Hepatocyte (in vitro differentiated cells): ENCODE measurements around the gene RPP14. TPM values are rescaled to one million over a fixed set of nuclear protein-coding genes. Genes with fewer than 3 reads are reported as not detected.

Source experiments
- DNase-seq: peaks from one replicate; pipeline ENCODE4 v3.0.0-alpha.2; 2016; ENCODE audit warnings: low spot score
- H2AFZ ChIP-seq: fragments of 200-600 bp; sonication (generic); 2 replicates; pipeline ENCODE4 v1.6.0; 2016; ENCODE audit warnings: antibody characterized with exemption, mild to moderate bottlenecking
- H3K27ac ChIP-seq: fragments of 200-600 bp; sonication (generic); 2 replicates; pipeline ENCODE4 v1.5.1; 2016; ENCODE audit warnings: mild to moderate bottlenecking
- H3K27me3 ChIP-seq: fragments of 200-600 bp; sonication (generic); 2 replicates; pipeline ENCODE4 v1.6.1; 2016
- H3K36me3 ChIP-seq: fragments of 200-600 bp; sonication (generic); replicated peaks from 2 replicates; pipeline ENCODE4 v1.5.1; 2016; ENCODE audit warnings: low read depth; ENCODE audit not compliant: insufficient read depth
- H3K4me1 ChIP-seq: fragments of 200-600 bp; sonication (generic); 2 replicates; pipeline ENCODE4 v1.5.1; 2016; ENCODE audit warnings: mild to moderate bottlenecking, moderate library complexity; ENCODE audit not compliant: insufficient read depth
- H3K4me2 ChIP-seq: fragments of 200-600 bp; sonication (generic); 2 replicates; pipeline ENCODE4 v1.6.0; 2016
- H3K4me3 ChIP-seq: fragments of 200-600 bp; sonication (generic); 2 replicates; pipeline ENCODE4 v1.5.1; 2016; ENCODE audit warnings: mild to moderate bottlenecking
- H3K79me2 ChIP-seq: fragments of 200-600 bp; sonication (generic); 2 replicates; pipeline ENCODE4 v1.6.0; 2017; ENCODE audit warnings: mild to moderate bottlenecking
- H3K9me2 ChIP-seq: fragments of 200-600 bp; sonication (generic); replicated peaks from 2 replicates; pipeline ENCODE4 v1.6.0; 2017; ENCODE audit warnings: mild to moderate bottlenecking; ENCODE audit not compliant: insufficient read depth
- H3K9me3 ChIP-seq: fragments of 200-600 bp; sonication (generic); 2 replicates; pipeline ENCODE4 v1.5.1; 2016; ENCODE audit warnings: low read depth, mild to moderate bottlenecking
- H4K20me1 ChIP-seq: fragments of 200-600 bp; sonication (generic); 2 replicates; pipeline ENCODE4 v1.6.0; 2016; ENCODE audit warnings: mild to moderate bottlenecking; ENCODE audit not compliant: insufficient read depth, poor library complexity, severe bottlenecking
- CTCF ChIP-seq: fragments of 200-600 bp; sonication (generic); IDR thresholded peaks from 2 replicates; pipeline ENCODE4 v1.5.1; 2016; ENCODE audit warnings: antibody characterized with exemption, mild to moderate bottlenecking; ENCODE audit not compliant: poor library complexity
- EZH2 ChIP-seq: fragments of 200-600 bp; sonication (generic); IDR thresholded peaks from 2 replicates; pipeline ENCODE4 v1.6.1; 2016; ENCODE audit warnings: antibody characterized with exemption, mild to moderate bottlenecking, borderline replicate concordance
- EZH2phosphoT487 ChIP-seq: fragments of 200-600 bp; sonication (generic); IDR thresholded peaks from one replicate; pipeline ENCODE4 v1.6.1; 2018; ENCODE audit warnings: antibody characterized with exemption, mild to moderate bottlenecking, low read depth, moderate library complexity; ENCODE audit not compliant: unreplicated experiment, severe bottlenecking
- WGBS: methylation state at CpG from one replicate; pipeline ENCODE4 v1.1.6; 2016; ENCODE audit warnings: low lambda C conversion rate; ENCODE audit errors: missing lambda C conversion rate; 5-methylcytosine and 5-hydroxymethylcytosine counted together
- polyA plus RNA-seq: library from polyadenylated mRNA; unstranded; fragments of >200 nt; fragmentation: Nextera tagmentation; extraction: Ambion mirVana; gene quantifications from 2 replicates; pipeline ENCODE4 v1.2.1, GENCODE V29; 2016
- total RNA-seq: library from RNA; depleted of rRNA; stranded (reverse); fragments of >200 nt; gene quantifications from 2 replicates; pipeline ENCODE4 v1.2.3, GENCODE V29; 2014

RPP14 gene
- total and polyA plus RNA-seq, 2 experiments from 2014 or later: 14.0 to 18.5 TPM

GRCh38 chr3:58325525-58325992 lies 19.5 kb downstream of the RPP14 start:
- H4K20me1 ChIP-seq: no peaks in the 10 kb centered on the region
- no peak overlapping the region for H2AFZ ChIP-seq
- H3K36me3 ChIP-seq: no peaks in the 10 kb centered on the region
- no peaks in the 10 kb centered on the region for H3K79me2 ChIP-seq
- WGBS: 63% methylated on average over 2 of the region's 2 CpGs
- TF ChIP-seq EZH2: no peak
- no peak for TF ChIP-seq EZH2phosphoT487
- no peak for TF ChIP-seq CTCF
- DNase-seq: no peak
- H3K9me2 ChIP-seq: no peaks in the 10 kb centered on the region
- no peaks in the 10 kb centered on the region for H3K27me3 ChIP-seq
- peaks cover 9% of the 10 kb centered on the region for H3K4me1 ChIP-seq
- H3K4me3 ChIP-seq: no peak overlapping the region
- H3K27ac ChIP-seq: peak overlapping the region; percentile 38
- H3K4me2 ChIP-seq: no peak overlapping the region
- H3K9me3 ChIP-seq: no peaks in the 10 kb centered on the region

GRCh38 chr3:58326267-58326900 lies 20.3 kb downstream of the RPP14 start:
- no peaks in the 10 kb centered on the region for H3K36me3 ChIP-seq
- DNase-seq: no peak
- H3K9me3 ChIP-seq: no peaks in the 10 kb centered on the region
- peaks cover 9% of the 10 kb centered on the region for H3K4me1 ChIP-seq
- H2AFZ ChIP-seq: no peak overlapping the region
- WGBS: 97% methylated on average over 8 of the region's 8 CpGs
- no peaks in the 10 kb centered on the region for H3K79me2 ChIP-seq
- H3K4me2 ChIP-seq: no peak overlapping the region
- H3K4me3 ChIP-seq: no peak overlapping the region
- no peak for TF ChIP-seq EZH2phosphoT487
- TF ChIP-seq EZH2: no peak
- TF ChIP-seq CTCF: no peak
- no peaks in the 10 kb centered on the region for H4K20me1 ChIP-seq
- H3K9me2 ChIP-seq: no peaks in the 10 kb centered on the region
- no peak overlapping the region for H3K27ac ChIP-seq
- no peaks in the 10 kb centered on the region for H3K27me3 ChIP-seq

DNA sequence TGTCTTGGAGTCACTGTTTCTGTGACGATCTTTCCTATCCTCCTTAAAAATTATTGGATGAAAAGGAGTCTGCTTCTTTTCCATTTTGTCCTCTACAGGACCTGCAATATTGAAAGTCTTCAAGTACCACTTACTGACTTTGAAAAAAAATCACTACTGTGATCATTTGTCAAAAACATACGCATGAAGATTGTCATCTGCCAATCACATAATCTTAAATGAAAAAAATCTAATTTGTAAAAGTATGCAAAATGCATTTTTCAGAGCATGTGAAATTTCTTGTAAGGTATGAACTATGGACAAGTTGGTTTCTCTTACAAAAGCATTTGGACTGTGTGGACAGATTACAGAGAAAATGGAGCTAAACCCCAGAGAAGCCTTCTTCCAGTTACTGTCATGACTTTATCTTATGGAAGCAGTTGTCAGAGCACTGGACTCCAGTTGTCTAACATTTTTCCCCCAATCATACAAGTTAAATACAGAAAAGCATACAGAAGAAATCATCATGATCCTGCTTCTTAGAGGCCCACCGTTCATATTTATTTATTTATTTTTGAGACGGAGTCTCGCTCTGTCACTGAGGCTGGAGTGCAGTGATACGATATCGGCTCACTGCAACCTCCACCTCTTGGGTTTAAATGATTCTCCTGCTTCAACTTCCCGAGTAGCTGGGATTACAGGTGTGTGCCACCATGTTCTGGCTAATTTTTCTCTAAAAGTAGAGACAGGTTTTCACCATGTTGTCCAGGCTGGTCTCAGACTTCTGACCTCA lies 23.3 kb downstream of the RPP14 start:
- Histone ChIP-seq H3K4me2 (no peak overlapping the region), H3K27ac (no peak overlapping the region), H3K27me3 (no peaks in the 10 kb centered on the region), H3K4me1 (peaks cover 9% of the 10 kb centered on the region), H3K79me2 (peaks cover 6% of the 10 kb centered on the region), H3K36me3 (no peaks in the 10 kb centered on the region), H3K9me3 (no peaks in the 10 kb centered on the region), H2AFZ (no peak overlapping the region), H4K20me1 (no peaks in the 10 kb centered on the region), H3K9me2 (no peaks in the 10 kb centered on the region), H3K4me3 (no peak overlapping the region)
- 91% methylated on average over 8 of the region's 8 CpGs for WGBS
- TF ChIP-seq CTCF: no peak
- TF ChIP-seq EZH2phosphoT487: no peak
- TF ChIP-seq EZH2: no peak
- DNase-seq: no peak
